BLaER1 (cell line): ENCODE data around the gene FNDC1.

Experiments used
- H3K27ac ChIP-seq: shearing (Covaris generic); formaldehyde crosslinking; 2 replicates; pipeline ENCODE4 v1.8.1; 2022
- H3K27me3 ChIP-seq: shearing (Covaris generic); formaldehyde crosslinking; 2 replicates; pipeline ENCODE4 v1.8.1; 2022
- H3K36me3 ChIP-seq: shearing (Covaris generic); formaldehyde crosslinking; 2 replicates; pipeline ENCODE4 v1.8.1; 2022
- H3K4me1 ChIP-seq: shearing (Covaris generic); formaldehyde crosslinking; 2 replicates; pipeline ENCODE4 v1.8.1; 2022
- H3K4me2 ChIP-seq: shearing (Covaris generic); formaldehyde crosslinking; 2 replicates; pipeline ENCODE4 v1.8.1; 2022
- H3K4me3 ChIP-seq: shearing (Covaris generic); formaldehyde crosslinking; 2 replicates; pipeline ENCODE4 v1.8.1; 2022
- H3K9ac ChIP-seq: shearing (Covaris generic); formaldehyde crosslinking; 2 replicates; pipeline ENCODE4 v1.8.1; 2022
- H3K9me3 ChIP-seq: shearing (Covaris generic); formaldehyde crosslinking; 2 replicates; pipeline ENCODE4 v1.8.1; 2022
- H4K20me1 ChIP-seq: shearing (Covaris generic); formaldehyde crosslinking; 2 replicates; pipeline ENCODE4 v1.8.1; 2022
- Cebpa-rat ChIP-seq: shearing (Covaris generic); IDR thresholded peaks from 2 replicates; pipeline ENCODE4 v1.8.1; 2022

Gene FNDC1

DNA sequence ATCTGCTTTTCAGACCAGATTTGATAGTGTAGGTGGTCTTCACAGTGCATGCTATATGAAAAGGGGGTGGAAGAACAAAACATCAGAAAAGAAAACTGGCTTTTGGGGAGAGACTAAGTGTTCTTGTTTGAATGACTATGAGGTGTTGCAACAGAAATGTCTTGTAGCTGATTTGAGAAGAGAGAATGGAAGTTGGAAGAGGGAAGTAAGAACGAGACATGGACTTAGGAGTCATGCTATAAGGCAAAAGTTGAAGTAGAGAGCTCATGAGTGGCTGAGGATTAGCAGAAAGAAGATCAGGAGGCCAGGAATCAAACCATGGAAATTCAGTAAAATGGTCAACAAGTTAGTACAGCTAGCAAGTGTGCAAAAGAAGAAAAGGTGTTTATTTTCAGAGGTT lies 32.1 kb downstream of the FNDC1 start:
- Histone ChIP-seq H3K9ac (no peak overlapping the region), H3K9me3 (no peaks in the 10 kb centered on the region), H3K27ac (no peak overlapping the region), H3K36me3 (no peaks in the 10 kb centered on the region), H3K27me3 (no peaks in the 10 kb centered on the region), H3K4me1 (peaks cover 8% of the 10 kb centered on the region; the same call in 1 of the 2 replicates), H3K4me3 (no peak overlapping the region), H3K4me2 (no peak overlapping the region), H4K20me1 (no peaks in the 10 kb centered on the region)
- no peak for TF ChIP-seq Cebpa-rat

DNA sequence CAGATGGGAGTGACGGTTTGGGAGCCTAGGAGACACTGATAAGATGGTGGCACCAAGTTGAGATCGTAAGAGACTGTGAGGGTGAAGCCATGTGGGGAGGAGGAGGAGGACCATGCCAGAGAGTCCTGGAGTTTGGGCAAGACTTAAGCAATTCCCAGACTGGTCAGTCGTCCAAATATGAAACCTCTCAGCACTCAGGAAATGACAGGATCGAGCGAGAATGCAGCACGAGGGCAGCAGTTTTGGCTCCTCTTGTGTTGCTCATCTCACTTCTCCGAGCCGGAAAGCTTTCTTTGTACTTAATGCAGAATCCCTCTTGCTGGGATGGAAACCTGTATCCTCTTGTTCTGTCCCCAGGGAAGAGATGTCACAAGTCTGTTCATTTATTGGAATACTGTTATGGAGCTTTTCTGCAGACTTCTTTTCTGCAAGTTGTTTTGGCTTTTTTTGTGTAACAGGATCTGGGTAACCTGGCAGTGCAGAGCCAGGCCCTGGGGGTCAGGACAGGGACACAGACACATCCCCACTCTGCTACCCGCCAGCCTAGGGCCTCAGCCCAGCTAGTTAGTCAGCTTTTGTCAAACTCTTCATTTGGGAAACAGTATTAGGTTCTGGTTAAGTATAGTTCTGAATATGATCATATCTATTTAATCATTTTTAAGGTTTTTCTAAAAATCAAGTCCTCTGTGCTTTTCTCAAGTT lies 34.3 kb downstream of the FNDC1 start:
- H3K27ac ChIP-seq = no peak overlapping the region
- H3K27me3 ChIP-seq = no peaks in the 10 kb centered on the region
- H4K20me1 ChIP-seq = no peaks in the 10 kb centered on the region
- no peak overlapping the region for H3K4me3 ChIP-seq
- no peak for TF ChIP-seq Cebpa-rat
- no peaks in the 10 kb centered on the region for H3K9me3 ChIP-seq
- no peak overlapping the region for H3K4me2 ChIP-seq
- no peak overlapping the region for H3K9ac ChIP-seq
- no peaks in the 10 kb centered on the region for H3K36me3 ChIP-seq
- peaks cover 4% of the 10 kb centered on the region; the same call in 1 of the 2 replicates for H3K4me1 ChIP-seq

DNA sequence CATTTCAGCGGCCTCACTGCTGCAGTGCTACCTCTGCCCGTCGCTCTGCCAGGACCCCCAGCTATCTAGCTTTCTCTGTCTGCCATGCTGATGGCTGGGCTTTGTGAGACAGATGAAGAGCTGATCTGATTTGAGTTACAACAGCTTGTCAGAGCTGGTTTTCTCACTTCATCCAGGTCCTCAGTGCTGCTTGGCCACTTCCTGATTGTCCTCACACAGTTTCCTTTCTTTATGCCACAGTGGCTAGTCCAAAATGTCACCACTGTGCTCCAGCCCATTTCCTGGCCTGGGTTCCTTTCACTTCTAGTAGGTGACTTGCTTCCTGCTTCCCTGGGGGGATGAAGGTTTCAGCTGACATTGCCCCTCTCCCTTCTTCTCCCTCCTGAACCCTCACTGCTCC lies 35.4 kb downstream of the FNDC1 start:
- no peak overlapping the region for H3K27ac ChIP-seq
- H4K20me1 ChIP-seq = no peaks in the 10 kb centered on the region

DNA sequence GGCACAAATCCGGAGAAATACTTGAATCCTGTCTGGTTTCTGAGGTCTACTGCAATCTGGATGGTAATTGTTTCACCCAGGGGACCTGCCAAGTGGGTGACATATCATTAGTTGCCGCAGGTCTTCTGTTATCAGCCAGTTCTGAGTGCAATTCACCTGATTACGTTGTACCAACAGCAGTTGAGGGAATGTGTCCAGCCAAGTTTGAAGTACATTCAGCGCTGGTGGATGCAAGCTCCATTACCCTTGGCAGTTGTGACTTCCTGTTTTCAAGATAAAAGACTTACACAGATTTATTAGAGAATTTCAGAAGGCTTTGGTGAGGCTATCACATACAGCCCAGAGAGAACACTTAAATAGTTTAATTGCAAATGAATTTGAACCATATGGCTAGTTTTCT lies 42.8 kb downstream of the FNDC1 start:
- no peaks in the 10 kb centered on the region for H3K9me3 ChIP-seq
- no peak for TF ChIP-seq Cebpa-rat
- H4K20me1 ChIP-seq = no peaks in the 10 kb centered on the region
- H3K4me3 ChIP-seq = no peak overlapping the region
- H3K36me3 ChIP-seq = no peaks in the 10 kb centered on the region
- no peaks in the 10 kb centered on the region for H3K27me3 ChIP-seq
- H3K4me1 ChIP-seq = peaks cover 54% of the 10 kb centered on the region
- H3K27ac ChIP-seq = no peak overlapping the region
- peak overlapping the region; percentile 55 for H3K4me2 ChIP-seq
- H3K9ac ChIP-seq = no peak overlapping the region

More for the DNA sequence above, 35.4 kb downstream of the FNDC1 start:
- no peaks in the 10 kb centered on the region for H3K36me3 ChIP-seq
- H3K4me2 ChIP-seq = no peak overlapping the region
- H3K4me3 ChIP-seq = no peak overlapping the region
- H3K27me3 ChIP-seq = no peaks in the 10 kb centered on the region
- no peaks in the 10 kb centered on the region for H3K4me1 ChIP-seq
- no peaks in the 10 kb centered on the region for H3K9me3 ChIP-seq
- no peak for TF ChIP-seq Cebpa-rat
- no peak overlapping the region for H3K9ac ChIP-seq

DNA sequence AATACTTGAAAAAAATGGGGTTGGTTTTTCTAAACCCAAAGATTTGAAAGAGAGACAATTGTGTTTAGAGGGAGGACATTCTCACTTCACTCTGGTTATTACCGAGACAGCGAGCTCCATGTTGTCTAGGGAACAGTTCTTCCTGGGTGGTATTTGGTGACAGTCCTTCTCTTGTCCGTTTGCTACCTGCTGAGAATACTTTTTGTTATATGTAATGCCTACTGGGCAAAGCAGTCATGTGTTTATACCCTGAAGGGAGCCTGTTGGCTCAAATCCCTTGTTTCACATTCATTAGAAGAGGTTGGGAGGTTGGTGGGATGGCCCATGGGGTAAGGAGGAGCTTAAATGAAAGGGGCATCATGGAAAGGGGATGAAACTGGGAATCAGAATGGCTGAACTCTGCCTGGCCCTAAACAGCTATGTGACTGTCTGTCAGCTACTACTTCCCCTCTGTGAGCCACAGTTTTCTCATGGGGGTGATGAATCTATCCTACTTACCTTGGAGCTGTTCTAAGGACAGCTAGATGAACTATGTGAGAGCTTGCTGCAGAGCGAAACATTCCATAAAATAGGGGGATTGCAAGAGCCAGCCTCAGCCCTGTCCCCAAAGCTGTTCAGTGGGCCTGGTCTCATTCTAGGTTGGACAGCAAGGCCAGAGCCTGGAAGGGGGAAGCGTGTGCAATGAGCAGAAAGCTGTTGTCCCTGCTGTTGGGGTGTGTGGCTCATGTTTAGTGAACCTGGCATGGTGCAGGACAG lies 43.5 kb downstream of the FNDC1 start:
- Histone ChIP-seq H3K4me1 (peaks cover 61% of the 10 kb centered on the region), H4K20me1 (no peaks in the 10 kb centered on the region), H3K27me3 (no peaks in the 10 kb centered on the region), H3K27ac (no peak overlapping the region), H3K9me3 (no peaks in the 10 kb centered on the region), H3K4me3 (no peak overlapping the region), H3K36me3 (no peaks in the 10 kb centered on the region), H3K9ac (no peak overlapping the region), H3K4me2 (peak overlapping the region; percentile 55)
- no peak for TF ChIP-seq Cebpa-rat

DNA sequence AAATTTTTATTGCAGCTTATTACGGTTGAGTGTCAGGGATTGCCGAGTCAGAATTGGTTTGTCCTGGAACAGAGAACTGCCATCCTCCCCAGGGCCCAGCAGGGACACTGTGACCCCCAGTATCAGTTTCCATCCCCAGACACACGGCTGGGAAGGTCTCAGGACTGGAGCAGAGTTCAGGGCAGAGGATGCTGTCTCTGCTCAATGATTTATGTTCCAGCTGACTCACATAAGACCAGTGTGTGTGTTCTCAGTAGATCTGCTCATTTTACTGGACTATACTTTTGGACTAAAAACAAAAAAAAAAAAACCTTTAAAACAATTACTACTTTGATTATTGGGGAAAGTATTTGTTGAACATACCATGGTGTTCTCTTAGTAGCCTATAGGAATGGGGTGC lies 44.2 kb downstream of the FNDC1 start:
- TF ChIP-seq Cebpa-rat = no peak
- Histone ChIP-seq H4K20me1 (no peaks in the 10 kb centered on the region), H3K36me3 (no peaks in the 10 kb centered on the region), H3K4me2 (peak overlapping the region; percentile 55), H3K27me3 (no peaks in the 10 kb centered on the region), H3K9ac (no peak overlapping the region), H3K27ac (no peak overlapping the region), H3K4me1 (peaks cover 68% of the 10 kb centered on the region), H3K4me3 (no peak overlapping the region), H3K9me3 (no peaks in the 10 kb centered on the region)

DNA sequence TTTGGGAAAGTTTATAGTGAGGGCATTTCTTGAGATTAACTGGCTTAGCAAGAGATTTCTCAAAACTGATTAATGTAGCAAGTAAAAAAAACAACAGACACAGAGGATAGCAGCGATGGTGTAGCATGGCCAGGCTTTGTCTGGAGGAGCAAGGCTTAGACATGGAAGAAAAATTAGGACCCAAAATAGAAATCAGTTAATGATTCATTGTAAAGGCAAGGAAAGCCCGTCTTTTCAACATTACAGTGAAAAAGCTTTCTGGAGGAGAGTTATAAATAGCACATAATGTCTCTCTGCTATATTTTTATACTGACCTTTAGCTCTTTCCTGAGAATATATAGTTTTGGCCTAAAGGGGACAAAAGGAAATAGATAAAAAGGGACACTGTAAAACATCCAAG lies 45.1 kb downstream of the FNDC1 start:
- TF ChIP-seq Cebpa-rat = no peak
- no peaks in the 10 kb centered on the region for H3K36me3 ChIP-seq
- no peaks in the 10 kb centered on the region for H3K27me3 ChIP-seq
- H3K27ac ChIP-seq = no peak overlapping the region
- H3K4me2 ChIP-seq = peak overlapping the region; percentile 55
- no peak overlapping the region for H3K4me3 ChIP-seq
- no peaks in the 10 kb centered on the region for H3K9me3 ChIP-seq
- no peak overlapping the region for H3K9ac ChIP-seq
- no peaks in the 10 kb centered on the region for H4K20me1 ChIP-seq
- H3K4me1 ChIP-seq = peaks cover 71% of the 10 kb centered on the region

DNA sequence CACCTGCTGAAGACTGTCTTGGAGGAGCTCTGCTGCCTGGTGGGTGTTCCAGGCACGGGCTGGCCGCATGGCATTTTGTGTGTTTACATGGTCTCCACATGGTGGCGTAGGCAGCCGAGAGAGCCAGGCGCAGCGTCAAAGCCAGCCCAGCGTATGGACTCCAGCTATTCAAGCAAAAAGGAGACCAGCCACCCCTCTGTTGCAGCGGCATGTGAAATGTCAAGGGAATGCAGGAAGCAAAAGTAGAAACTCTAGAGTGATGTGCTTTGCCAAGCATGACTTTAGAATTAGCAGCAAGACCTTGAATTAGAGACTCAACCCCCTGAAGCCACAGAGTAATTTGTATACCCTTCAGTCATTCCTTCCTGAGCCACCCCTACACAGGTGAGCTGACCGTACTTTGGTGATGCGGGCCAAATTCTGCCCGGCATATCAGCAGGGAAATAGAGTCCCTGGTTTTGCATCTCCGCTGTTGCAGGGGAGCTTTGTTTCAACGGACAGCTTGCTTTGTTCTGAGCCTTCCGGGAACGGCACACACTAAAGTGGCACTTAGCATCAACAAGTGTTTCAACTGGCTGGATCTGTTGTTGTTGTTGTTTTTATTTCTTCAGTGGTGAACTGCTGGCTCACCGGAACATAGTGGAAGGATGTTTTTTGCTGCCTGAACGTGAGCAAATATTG lies 48.5 kb downstream of the FNDC1 start:
- no peak overlapping the region for H3K4me3 ChIP-seq
- no peaks in the 10 kb centered on the region for H3K9me3 ChIP-seq
- no peaks in the 10 kb centered on the region for H4K20me1 ChIP-seq
- no peaks in the 10 kb centered on the region for H3K27me3 ChIP-seq
- no peaks in the 10 kb centered on the region for H3K36me3 ChIP-seq
- no peak overlapping the region for H3K9ac ChIP-seq
- no peak overlapping the region for H3K27ac ChIP-seq
- H3K4me1 ChIP-seq = peaks cover 62% of the 10 kb centered on the region
- H3K4me2 ChIP-seq = peak overlapping the region; percentile 73
- no peak for TF ChIP-seq Cebpa-rat

DNA sequence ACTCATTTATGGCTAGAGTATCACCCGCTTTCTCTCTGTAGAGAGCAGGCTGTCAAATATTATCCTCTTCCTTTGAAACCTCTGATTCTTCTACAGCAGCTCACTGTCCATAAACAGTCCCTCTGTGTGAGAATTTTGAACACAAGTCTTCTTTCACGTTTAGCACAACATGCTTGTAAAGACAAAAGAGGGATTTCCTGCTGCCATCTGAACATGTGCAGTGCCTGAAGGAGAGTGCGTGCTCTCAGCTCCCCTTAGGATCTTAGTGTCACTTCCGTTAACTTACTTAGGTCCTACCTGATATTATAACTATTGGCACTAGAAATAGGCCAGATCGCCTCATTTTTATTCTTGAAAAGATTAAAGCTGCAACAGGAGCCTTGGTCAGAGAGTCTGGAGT lies 50.9 kb downstream of the FNDC1 start:
- Histone ChIP-seq H3K4me3 (no peak overlapping the region), H3K9ac (no peak overlapping the region), H3K4me1 (peaks cover 38% of the 10 kb centered on the region), H3K36me3 (no peaks in the 10 kb centered on the region), H3K9me3 (no peaks in the 10 kb centered on the region), H4K20me1 (no peaks in the 10 kb centered on the region), H3K27me3 (no peaks in the 10 kb centered on the region), H3K27ac (no peak overlapping the region), H3K4me2 (no peak overlapping the region)
- TF ChIP-seq Cebpa-rat = no peak
